Fibroblast of gingiva (primary cell): ENCODE data around the gene GFI1.
A peak's percentile ranks its signal among the peaks of the same experiment; 100 is the strongest.
"Not testable (repeated sequence)": the region's sequence is repeated elsewhere in the genome, so short reads cannot be mapped to it uniquely, and the experiment has no call there.

ENCODE experiments used
- DNase-seq: peaks from one replicate; pipeline ENCODE4 v3.0.0-alpha.2; 2011; ENCODE audit warnings: low read depth

Gene GFI1

GRCh38 chr1:92486251-92487077, at the start of gene GFI1:
Gene GFI1, minus strand, starts transcription at chr1:92486925. Its CDS starts 3,438 bp downstream, at chr1:92483487.
- no peak for DNase-seq

DNA sequence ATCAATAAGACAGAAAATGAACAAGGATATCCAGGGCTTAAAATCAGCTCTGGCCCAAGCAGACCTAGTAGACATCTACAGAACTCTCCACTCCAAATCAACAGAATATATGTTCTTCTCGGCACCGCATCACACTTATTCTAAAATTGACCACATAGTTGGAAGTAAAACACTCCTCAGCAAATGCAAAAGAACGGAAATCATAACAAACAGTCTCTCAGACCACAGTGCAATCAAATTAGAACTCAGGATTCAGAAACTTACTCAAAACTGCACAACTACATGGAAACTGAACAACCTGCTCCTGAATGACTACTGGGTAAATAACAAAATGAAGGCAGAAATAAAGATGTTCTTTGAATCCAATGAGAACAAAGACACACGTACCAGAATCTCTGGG, 45.6 kb upstream of the GFI1 start:
- not testable (repeated sequence) for DNase-seq

DNA sequence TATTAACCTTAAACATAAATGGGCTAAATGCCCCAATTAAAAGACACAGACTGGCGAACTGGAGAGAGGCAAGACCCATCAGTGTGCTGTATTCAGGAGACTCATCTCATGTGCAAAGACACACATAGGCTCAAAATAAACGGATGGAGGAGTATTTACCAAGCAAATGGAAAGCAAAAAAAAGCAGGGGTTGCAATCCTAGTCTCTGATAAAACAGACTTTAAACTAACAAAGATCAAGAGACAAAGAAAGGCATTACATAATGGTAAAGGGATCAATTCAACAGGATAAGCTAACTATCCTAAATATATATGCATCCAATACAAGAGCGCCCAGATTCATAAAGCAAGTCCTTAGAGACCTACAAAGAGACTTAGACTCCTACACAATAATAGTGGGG, 45.2 kb upstream of the GFI1 start:
- not testable (repeated sequence) for DNase-seq

GRCh38 chr1:92527670-92528069, 40.9 kb upstream of the GFI1 start:
- DNase-seq, result no peak

DNA sequence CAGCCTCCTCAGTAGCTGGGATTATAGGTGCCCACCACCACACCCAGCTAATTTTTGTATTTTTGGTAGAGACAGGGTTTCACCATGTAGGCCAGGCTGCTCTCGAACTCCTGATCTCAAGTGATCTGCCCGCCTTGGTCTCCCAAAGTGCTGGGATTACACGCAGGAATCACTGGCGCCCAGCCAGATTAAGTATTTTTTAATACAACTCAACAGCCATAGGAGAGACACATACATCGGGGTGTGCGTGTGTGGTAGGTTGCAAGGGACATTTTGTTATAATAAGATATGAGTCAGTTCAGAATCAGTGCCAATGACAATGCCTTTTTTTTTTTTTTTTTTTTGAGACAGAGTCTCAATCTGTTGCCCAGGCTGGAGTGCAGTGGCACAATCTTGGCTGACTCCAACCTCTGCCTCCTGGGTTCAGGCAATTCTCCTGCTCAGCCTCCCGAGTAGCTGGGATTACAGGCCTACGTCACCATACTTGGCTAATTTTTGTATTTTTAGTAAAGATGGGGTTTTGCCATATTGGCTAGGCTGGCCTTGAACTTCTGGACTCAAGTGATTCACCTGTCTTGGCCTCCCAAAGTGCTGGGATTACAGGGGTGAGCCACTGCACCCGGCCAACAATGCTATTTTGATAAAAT, 38.3 kb upstream of the GFI1 start:
- peak; percentile 5 for DNase-seq

- DNase-seq, result no peak
These were observed 32.3 kb upstream of the GFI1 start for GRCh38 chr1:92519043-92519442.

GRCh38 chr1:92516574-92516973, 29.8 kb upstream of the GFI1 start:
- DNase-seq, result no peak

GRCh38 chr1:92515796-92516201, 29.1 kb upstream of the GFI1 start:
- DNase-seq, result no peak

DNA sequence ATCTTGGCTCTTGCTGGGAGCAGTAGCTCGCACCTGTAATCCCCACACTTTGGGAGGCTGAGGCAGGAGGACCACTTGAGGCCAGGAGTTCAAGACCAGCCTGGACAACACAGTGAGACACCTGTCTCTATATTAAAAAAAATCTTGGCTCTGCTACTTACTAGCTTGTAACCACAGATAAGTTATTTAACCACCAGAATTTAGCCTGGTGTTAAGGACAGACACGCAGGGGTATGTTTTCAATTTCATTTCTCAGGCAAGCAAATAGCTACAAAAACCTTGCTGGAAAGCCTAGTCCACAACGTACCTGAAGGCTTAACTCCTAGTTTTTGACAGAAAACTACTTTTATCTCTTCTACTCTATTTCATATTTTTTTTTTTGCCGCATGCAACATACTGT, 24.8 kb upstream of the GFI1 start:
- DNase-seq, result no peak

DNA sequence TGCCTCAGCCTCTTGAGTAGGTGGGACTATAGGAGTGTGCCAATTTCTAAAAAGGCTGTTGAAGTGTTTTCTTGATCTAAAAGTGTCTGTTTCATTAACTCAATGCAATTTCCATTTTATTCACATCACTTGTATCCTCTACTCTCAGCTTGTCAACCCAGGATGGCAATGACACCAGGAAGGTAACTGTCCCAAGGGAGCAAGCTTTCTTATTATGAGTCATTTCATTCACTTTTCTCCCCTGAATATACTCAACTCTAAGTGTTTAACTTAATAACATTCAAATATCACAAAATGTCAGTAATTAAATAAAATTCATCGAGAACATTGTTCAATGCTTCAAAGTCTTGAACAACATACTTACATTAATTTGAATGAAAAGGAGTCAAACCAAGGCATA, 22.9 kb upstream of the GFI1 start:
- no peak for DNase-seq

GRCh38 chr1:92505015-92505692, 18.4 kb upstream of the GFI1 start:
- no peak for DNase-seq

- DNase-seq, result no peak
These were observed 17.7 kb upstream of the GFI1 start for GRCh38 chr1:92504291-92505014.

DNA sequence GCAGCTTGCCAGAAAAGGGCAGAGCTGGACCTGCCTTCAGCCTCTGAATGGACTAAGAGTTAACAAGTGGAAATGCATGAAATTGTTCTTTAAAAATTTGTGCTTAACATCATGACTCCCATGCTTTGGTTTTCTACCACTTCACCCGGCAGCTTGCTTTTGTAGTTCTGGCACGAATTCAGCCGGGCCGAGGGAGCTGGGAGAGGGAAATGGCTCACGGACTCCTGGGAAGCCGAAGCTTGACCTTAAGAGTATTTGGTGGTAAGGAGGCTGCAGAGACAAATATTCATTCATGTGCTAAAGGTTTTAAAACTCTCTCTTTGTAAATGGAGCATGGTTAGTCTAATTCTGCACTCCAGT, 17.2 kb upstream of the GFI1 start:
- no peak for DNase-seq

GRCh38 chr1:92503043-92503925, 16.6 kb upstream of the GFI1 start:
- peak; percentile 10 for DNase-seq

DNA sequence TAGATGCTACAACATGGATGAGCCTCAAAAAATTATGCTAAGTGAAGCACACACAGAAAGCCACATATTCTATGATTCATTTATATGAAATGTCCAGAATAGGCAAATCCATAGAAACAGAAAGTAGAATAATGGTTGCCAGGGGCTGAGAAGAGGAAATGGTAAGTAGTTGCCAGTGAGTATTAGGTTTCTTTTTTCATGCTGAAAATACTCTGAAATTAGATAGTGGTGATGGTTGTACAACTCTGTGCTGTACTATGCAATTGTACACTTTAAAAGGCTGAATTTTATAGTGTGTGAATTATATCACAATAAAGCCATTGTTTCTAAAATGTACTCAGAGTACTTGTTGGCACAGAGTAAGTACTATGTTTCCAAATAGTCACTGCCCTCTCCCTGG, 15.5 kb upstream of the GFI1 start:
- peak; percentile 73 for DNase-seq

DNA sequence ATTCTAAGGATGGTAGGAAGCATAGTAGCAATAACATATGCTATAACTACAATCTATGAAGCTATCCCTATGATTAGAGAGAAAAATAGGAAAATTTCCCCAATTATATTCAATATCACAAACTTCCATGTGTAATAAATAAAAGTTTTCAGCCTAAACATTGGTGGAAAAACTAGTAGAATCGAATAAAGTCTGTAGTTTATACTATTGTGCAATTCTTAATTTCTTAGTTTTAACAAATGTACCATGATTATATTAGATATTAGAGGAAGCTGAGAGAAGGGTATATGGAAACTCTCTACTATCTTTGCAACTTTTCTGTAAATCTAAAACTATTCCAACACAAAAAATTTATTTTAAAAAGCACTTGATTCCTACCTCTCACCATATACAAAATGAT, 13.8 kb upstream of the GFI1 start:
- DNase-seq, result no peak

GRCh38 chr1:92495392-92496063, 8.8 kb upstream of the GFI1 start:
- no peak for DNase-seq

DNA sequence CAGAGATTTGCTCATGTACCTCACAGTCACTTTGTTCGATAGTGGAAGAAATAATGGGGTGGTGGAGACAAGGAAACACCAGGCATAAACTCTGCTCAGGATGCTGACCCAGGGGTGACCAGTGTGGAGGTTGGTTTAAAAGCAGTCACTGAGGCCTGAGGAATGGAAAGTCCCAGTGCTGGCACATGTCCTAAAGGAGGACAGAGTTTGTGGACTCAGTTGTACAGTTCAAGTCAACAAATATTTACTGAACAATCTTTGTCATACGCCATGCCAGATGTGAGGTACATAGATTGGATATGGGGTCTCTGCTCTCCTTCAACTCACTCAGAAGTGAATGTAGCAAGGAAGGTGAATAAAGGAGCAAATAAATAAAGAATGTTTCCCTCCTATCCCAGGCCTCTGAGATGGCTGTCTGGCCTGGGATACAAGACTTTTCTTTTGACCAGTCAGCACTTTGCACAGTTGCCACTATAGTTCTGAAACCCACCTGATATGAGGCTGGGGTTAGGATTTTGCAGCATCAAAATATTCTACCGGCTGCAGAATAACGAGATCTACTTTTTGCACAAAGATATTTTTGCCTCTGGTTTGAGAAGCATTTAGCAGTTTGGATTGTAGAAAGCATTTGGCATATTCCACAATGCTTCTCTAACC, 7.9 kb upstream of the GFI1 start:
- no peak for DNase-seq

GRCh38 chr1:92493139-92493538, 6.4 kb upstream of the GFI1 start:
- DNase-seq, result no peak

GRCh38 chr1:92488832-92489231, 2.1 kb upstream of the GFI1 start:
- DNase-seq, result no peak
